ENCODE data around the gene ANKRD12.

The ANKRD12 gene

GRCh38 chr18:9133225-9133624 lies 3.4 kb upstream of the ANKRD12 start:
- Histone ChIP-seq H3K4me3 (replicated peaks; ENCODE audit: low read depth, low read length) (no peak overlapping the region), H3K36me3 (ENCODE audit: control insufficient read depth, insufficient read depth, low read length) (peaks cover 6% of the 10 kb centered on the region), H3K27me3 (replicated peaks; ENCODE audit: control insufficient read depth, insufficient read depth, low read length) (no peaks in the 10 kb centered on the region)
- TF ChIP-seq CTCF (IDR thresholded peaks at IDR 0.05; ENCODE audit: insufficient read depth, low read length, poor library complexity, severe bottlenecking) = no peak
- no peak for DNase-seq (ENCODE audit: extremely low read depth, insufficient read length)

- peak overlapping the region; percentile 79 for H3K4me3 ChIP-seq (replicated peaks; ENCODE audit: low read depth, low read length)
- no peaks in the 10 kb centered on the region for H3K27me3 ChIP-seq (replicated peaks; ENCODE audit: control insufficient read depth, insufficient read depth, low read length)
- DNase-seq (ENCODE audit: extremely low read depth, insufficient read length) = no peak
- H3K36me3 ChIP-seq (ENCODE audit: control insufficient read depth, insufficient read depth, low read length) = peaks cover 4% of the 10 kb centered on the region
- TF ChIP-seq CTCF (IDR thresholded peaks at IDR 0.05; ENCODE audit: insufficient read depth, low read length, poor library complexity, severe bottlenecking) = no peak
Measured at GRCh38 chr18:9135081-9135911, 1.3 kb upstream of the ANKRD12 start.

GRCh38 chr18:9135912-9136314 lies 668 bp upstream of the ANKRD12 start:
- H3K27me3 ChIP-seq (replicated peaks; ENCODE audit: control insufficient read depth, insufficient read depth, low read length) = no peaks in the 10 kb centered on the region
- H3K36me3 ChIP-seq (ENCODE audit: control insufficient read depth, insufficient read depth, low read length) = peaks cover 4% of the 10 kb centered on the region
- DNase-seq (ENCODE audit: extremely low read depth, insufficient read length) = no peak
- no peak for TF ChIP-seq CTCF (IDR thresholded peaks at IDR 0.05; ENCODE audit: insufficient read depth, low read length, poor library complexity, severe bottlenecking)
- peak overlapping the region; percentile 79 for H3K4me3 ChIP-seq (replicated peaks; ENCODE audit: low read depth, low read length)

- peaks cover 4% of the 10 kb centered on the region for H3K36me3 ChIP-seq (ENCODE audit: control insufficient read depth, insufficient read depth, low read length)
- peak; percentile 86 for DNase-seq (ENCODE audit: extremely low read depth, insufficient read length)
- no peak for TF ChIP-seq CTCF (IDR thresholded peaks at IDR 0.05; ENCODE audit: insufficient read depth, low read length, poor library complexity, severe bottlenecking)
- H3K27me3 ChIP-seq (replicated peaks; ENCODE audit: control insufficient read depth, insufficient read depth, low read length) = no peaks in the 10 kb centered on the region
- peak overlapping the region; percentile 70 for H3K4me3 ChIP-seq (replicated peaks; ENCODE audit: low read depth, low read length)
Measured at GRCh38 chr18:9137168-9138066, 836 bp downstream of the ANKRD12 start.

GRCh38 chr18:9139400-9140039 lies 2.9 kb downstream of the ANKRD12 start:
- no peak for DNase-seq (ENCODE audit: extremely low read depth, insufficient read length)
- H3K36me3 ChIP-seq (ENCODE audit: control insufficient read depth, insufficient read depth, low read length) = no peaks in the 10 kb centered on the region
- peak overlapping the region; percentile 70 for H3K4me3 ChIP-seq (replicated peaks; ENCODE audit: low read depth, low read length)
- H3K27me3 ChIP-seq (replicated peaks; ENCODE audit: control insufficient read depth, insufficient read depth, low read length) = no peaks in the 10 kb centered on the region
- TF ChIP-seq CTCF (IDR thresholded peaks at IDR 0.05; ENCODE audit: insufficient read depth, low read length, poor library complexity, severe bottlenecking) = no peak
